ENCODE measurements around the gene TCF7L2.
A peak's percentile ranks its signal among the peaks of the same experiment; 100 is the strongest.

TCF7L2 gene

DNA sequence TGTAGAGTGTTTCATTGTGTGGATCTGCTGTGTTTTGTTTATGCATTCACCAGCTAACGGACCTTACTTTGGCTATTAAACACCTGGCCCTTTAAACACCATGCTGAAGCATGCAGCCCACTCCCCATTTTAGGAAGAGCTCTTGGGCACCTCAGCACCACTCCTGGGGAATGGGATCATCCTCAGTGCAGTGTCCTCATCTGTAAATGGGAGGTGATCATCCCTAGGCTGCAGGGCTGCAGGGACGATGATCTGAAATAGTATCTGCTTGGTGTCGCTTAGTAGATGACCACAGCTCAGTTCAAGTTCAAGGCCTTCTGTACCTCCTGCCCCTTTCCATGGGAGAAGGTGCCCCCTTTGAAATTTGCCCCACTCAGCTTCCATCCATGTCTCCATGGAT is 229.9 kb downstream of the TCF7L2 start:
- no peak overlapping the region for H3K27ac ChIP-seq (replicated peaks)
- H3K4me3 ChIP-seq (replicated peaks; ENCODE audit: insufficient read depth, low read length) = no peak overlapping the region
- TF ChIP-seq, protein P1, sequence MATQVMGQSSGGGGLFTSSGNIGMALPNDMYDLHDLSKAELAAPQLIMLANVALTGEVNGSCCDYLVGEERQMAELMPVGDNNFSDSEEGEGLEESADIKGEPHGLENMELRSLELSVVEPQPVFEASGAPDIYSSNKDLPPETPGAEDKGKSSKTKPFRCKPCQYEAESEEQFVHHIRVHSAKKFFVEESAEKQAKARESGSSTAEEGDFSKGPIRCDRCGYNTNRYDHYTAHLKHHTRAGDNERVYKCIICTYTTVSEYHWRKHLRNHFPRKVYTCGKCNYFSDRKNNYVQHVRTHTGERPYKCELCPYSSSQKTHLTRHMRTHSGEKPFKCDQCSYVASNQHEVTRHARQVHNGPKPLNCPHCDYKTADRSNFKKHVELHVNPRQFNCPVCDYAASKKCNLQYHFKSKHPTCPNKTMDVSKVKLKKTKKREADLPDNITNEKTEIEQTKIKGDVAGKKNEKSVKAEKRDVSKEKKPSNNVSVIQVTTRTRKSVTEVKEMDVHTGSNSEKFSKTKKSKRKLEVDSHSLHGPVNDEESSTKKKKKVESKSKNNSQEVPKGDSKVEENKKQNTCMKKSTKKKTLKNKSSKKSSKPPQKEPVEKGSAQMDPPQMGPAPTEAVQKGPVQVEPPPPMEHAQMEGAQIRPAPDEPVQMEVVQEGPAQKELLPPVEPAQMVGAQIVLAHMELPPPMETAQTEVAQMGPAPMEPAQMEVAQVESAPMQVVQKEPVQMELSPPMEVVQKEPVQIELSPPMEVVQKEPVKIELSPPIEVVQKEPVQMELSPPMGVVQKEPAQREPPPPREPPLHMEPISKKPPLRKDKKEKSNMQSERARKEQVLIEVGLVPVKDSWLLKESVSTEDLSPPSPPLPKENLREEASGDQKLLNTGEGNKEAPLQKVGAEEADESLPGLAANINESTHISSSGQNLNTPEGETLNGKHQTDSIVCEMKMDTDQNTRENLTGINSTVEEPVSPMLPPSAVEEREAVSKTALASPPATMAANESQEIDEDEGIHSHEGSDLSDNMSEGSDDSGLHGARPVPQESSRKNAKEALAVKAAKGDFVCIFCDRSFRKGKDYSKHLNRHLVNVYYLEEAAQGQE (IDR thresholded peaks at IDR 0.05; ENCODE audit: insufficient replicate concordance, low read depth) = no peak
- TF ChIP-seq POLR2AphosphoS5 (IDR thresholded peaks at IDR 0.05; ENCODE audit: low read depth) (no peak), SPI1 (IDR thresholded peaks at IDR 0.05; ENCODE audit: borderline replicate concordance, low read depth) (no peak)
- TF ChIP-seq, protein P2, sequence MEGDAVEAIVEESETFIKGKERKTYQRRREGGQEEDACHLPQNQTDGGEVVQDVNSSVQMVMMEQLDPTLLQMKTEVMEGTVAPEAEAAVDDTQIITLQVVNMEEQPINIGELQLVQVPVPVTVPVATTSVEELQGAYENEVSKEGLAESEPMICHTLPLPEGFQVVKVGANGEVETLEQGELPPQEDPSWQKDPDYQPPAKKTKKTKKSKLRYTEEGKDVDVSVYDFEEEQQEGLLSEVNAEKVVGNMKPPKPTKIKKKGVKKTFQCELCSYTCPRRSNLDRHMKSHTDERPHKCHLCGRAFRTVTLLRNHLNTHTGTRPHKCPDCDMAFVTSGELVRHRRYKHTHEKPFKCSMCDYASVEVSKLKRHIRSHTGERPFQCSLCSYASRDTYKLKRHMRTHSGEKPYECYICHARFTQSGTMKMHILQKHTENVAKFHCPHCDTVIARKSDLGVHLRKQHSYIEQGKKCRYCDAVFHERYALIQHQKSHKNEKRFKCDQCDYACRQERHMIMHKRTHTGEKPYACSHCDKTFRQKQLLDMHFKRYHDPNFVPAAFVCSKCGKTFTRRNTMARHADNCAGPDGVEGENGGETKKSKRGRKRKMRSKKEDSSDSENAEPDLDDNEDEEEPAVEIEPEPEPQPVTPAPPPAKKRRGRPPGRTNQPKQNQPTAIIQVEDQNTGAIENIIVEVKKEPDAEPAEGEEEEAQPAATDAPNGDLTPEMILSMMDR (IDR thresholded peaks at IDR 0.05; ENCODE audit: insufficient read depth, low read length) = no peak
- DNase-seq (ENCODE audit: low read depth in 1 of 2, low spot score in 1 of 2) = no peak
- H3K27me3 ChIP-seq (ENCODE audit: insufficient read depth, poor library complexity, severe bottlenecking) = no peaks in the 10 kb centered on the region

DNA sequence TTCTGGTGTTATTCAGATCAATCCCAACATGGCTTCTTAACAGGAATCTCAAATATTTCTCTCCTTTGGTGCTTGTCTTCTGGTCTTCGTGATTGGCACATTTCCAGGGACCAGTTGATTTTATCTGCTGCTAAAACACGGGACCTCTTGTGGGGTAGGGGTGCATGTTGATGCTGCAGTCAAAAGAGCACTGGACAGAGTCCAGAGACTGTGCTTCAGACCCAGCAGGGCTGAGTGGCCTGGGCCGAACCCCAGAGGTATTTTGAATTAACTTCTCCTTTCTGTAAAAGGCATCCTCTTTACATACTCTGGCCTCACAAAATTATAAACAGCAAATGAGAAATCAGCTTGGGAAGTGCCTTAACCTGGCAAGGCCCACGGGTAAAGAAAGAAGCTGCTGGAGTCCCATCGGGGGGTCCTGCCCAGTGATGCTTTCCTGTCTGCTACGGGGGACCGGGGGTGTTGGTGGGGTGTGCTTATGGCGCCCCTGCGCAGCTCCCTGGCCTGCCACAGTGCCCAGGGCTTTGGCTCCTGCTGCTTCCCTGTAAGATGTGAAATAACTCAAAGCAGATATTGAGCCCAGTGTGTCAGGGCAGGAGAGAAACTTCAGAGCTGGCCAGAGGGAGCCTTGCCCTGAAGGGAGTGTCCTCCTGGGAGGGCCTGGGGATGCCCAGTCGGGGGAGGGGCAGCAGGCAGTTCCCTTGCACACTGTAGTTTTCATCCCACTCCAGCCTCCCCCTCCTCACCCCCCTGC is 230.5 kb downstream of the TCF7L2 start:
- H3K27ac ChIP-seq (replicated peaks) = no peak overlapping the region
- TF ChIP-seq, protein P2 (IDR thresholded peaks at IDR 0.05; ENCODE audit: insufficient read depth, low read length) = no peak
- TF ChIP-seq SPI1 (IDR thresholded peaks at IDR 0.05; ENCODE audit: borderline replicate concordance, low read depth) = no peak
- TF ChIP-seq GABPA (IDR thresholded peaks at IDR 0.05; ENCODE audit: low read depth) = no peak
- TF ChIP-seq, protein P1 (IDR thresholded peaks at IDR 0.05; ENCODE audit: insufficient replicate concordance, low read depth) = no peak
- no peak for TF ChIP-seq POLR2AphosphoS5 (IDR thresholded peaks at IDR 0.05; ENCODE audit: low read depth)
- H3K4me3 ChIP-seq (replicated peaks; ENCODE audit: insufficient read depth, low read length) = no peak overlapping the region
- peak in 1 of 2 experiments; percentile 6 for DNase-seq (ENCODE audit: low read depth in 1 of 2, low spot score in 1 of 2)
- no peaks in the 10 kb centered on the region for H3K27me3 ChIP-seq (ENCODE audit: insufficient read depth, poor library complexity, severe bottlenecking)

DNA sequence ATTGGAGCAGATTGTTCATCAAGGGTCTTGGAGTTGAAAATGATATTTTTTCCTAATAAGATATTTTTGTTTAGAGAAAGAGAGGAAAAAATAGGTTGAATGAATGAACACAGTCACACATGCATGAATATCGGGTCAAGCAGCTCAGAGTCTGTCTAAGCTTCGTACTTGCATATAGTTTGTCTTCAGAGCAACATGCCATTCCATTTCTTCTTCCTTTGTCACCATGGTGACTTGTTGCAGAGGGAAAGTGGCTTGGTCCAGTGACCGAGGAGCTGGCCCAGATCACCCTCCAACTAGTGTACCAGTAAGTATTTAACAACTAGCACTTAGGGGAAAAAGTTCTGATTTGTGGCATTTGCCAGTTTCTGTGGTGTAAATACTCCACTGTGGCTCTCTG is 232.1 kb downstream of the TCF7L2 start:
- no peak overlapping the region for H3K27ac ChIP-seq (replicated peaks)
- DNase-seq (ENCODE audit: low read depth in 1 of 2, low spot score in 1 of 2) = no peak
- no peaks in the 10 kb centered on the region for H3K27me3 ChIP-seq (ENCODE audit: insufficient read depth, poor library complexity, severe bottlenecking)
- TF ChIP-seq, protein P1 (IDR thresholded peaks at IDR 0.05; ENCODE audit: insufficient replicate concordance, low read depth) = no peak
- no peak for TF ChIP-seq SPI1 (IDR thresholded peaks at IDR 0.05; ENCODE audit: borderline replicate concordance, low read depth)
- TF ChIP-seq, protein P2 (IDR thresholded peaks at IDR 0.05; ENCODE audit: insufficient read depth, low read length) = no peak
- no peak for TF ChIP-seq POLR2AphosphoS5 (IDR thresholded peaks at IDR 0.05; ENCODE audit: low read depth)
- TF ChIP-seq GABPA (IDR thresholded peaks at IDR 0.05; ENCODE audit: low read depth) = no peak
- H3K4me3 ChIP-seq (replicated peaks; ENCODE audit: insufficient read depth, low read length) = no peak overlapping the region
